GM23248 (cell line): ENCODE measurements around the gene SCN8A. TPM values are rescaled to one million over a fixed set of nuclear protein-coding genes. Genes with fewer than 3 reads are reported as not detected.

Experiments used
- DNase-seq: peaks from one replicate; pipeline ENCODE4 v3.0.0-alpha.2; 2015
- H2AFZ ChIP-seq: fragments of 200-600 bp; sonication (generic); 2 replicates; pipeline ENCODE4 v1.6.1; 2016; ENCODE audit warnings: antibody characterized with exemption
- H3F3A ChIP-seq: fragments of 200-600 bp; sonication (generic); 2 replicates; pipeline ENCODE4 v1.6.1; 2016; ENCODE audit warnings: mild to moderate bottlenecking, antibody characterized with exemption, mixed run types; ENCODE audit not compliant: insufficient read depth
- H3K27ac ChIP-seq: fragments of 200-600 bp; sonication (generic); 2 replicates; pipeline ENCODE4 v1.5.1; 2016; ENCODE audit warnings: mild to moderate bottlenecking
- H3K27me3 ChIP-seq: fragments of 200-600 bp; sonication (generic); replicated peaks from 2 replicates; pipeline ENCODE4 v1.6.1; 2016; ENCODE audit warnings: mild to moderate bottlenecking; ENCODE audit not compliant: insufficient read depth
- H3K36me3 ChIP-seq: fragments of 200-600 bp; sonication (generic); 2 replicates; pipeline ENCODE4 v1.6.1; 2016; ENCODE audit warnings: low read depth, mild to moderate bottlenecking
- H3K4me1 ChIP-seq: fragments of 200-600 bp; sonication (generic); 2 replicates; pipeline ENCODE4 v1.6.1; 2016; ENCODE audit warnings: mild to moderate bottlenecking; ENCODE audit not compliant: insufficient read depth
- H3K4me2 ChIP-seq: fragments of 200-600 bp; sonication (generic); one replicate; pipeline ENCODE4 v1.6.1; 2016; ENCODE audit warnings: mild to moderate bottlenecking; ENCODE audit not compliant: unreplicated experiment
- H3K4me3 ChIP-seq: fragments of 200-600 bp; sonication (generic); 2 replicates; pipeline ENCODE4 v1.5.1; 2016; ENCODE audit warnings: mild to moderate bottlenecking
- H3K79me2 ChIP-seq: fragments of 200-600 bp; sonication (generic); 2 replicates; pipeline ENCODE4 v1.6.1; 2016; ENCODE audit warnings: mild to moderate bottlenecking; ENCODE audit not compliant: insufficient read depth
- H3K9ac ChIP-seq: fragments of 200-600 bp; sonication (generic); 2 replicates; pipeline ENCODE4 v1.6.1; 2016; ENCODE audit warnings: mild to moderate bottlenecking
- H3K9me2 ChIP-seq: fragments of 200-600 bp; sonication (generic); 2 replicates; pipeline ENCODE4 v1.6.1; 2016; ENCODE audit warnings: mixed run types, mild to moderate bottlenecking, moderate library complexity; ENCODE audit not compliant: insufficient read depth
- H3K9me3 ChIP-seq: fragments of 200-600 bp; sonication (generic); one replicate; pipeline ENCODE4 v1.6.1; 2017; ENCODE audit warnings: low read depth
- H4K20me1 ChIP-seq: fragments of 200-600 bp; sonication (generic); 2 replicates; pipeline ENCODE4 v1.6.0; 2016; ENCODE audit not compliant: insufficient read depth
- EZH2 ChIP-seq: fragments of 200-600 bp; sonication (generic); IDR thresholded peaks from 2 replicates; pipeline ENCODE4 v1.6.1; 2018; ENCODE audit warnings: antibody characterized with exemption, mild to moderate bottlenecking; ENCODE audit not compliant: insufficient read depth, poor library complexity, severe bottlenecking
- EZH2phosphoT487 ChIP-seq: fragments of 200-600 bp; sonication (generic); IDR thresholded peaks from 2 replicates; pipeline ENCODE4 v1.6.1; 2018; ENCODE audit warnings: antibody characterized with exemption, moderate library complexity, mild to moderate bottlenecking, low read depth; ENCODE audit not compliant: insufficient read depth
- WGBS, 2 experiments: methylation state at CpG; one replicate each; pipeline ENCODE4 v1.1.6; 2015 to 2017; ENCODE audit warnings: low lambda C conversion rate in 2 of 2, low coverage in 1 of 2; ENCODE audit errors: missing lambda C conversion rate in 2 of 2; 5-methylcytosine and 5-hydroxymethylcytosine counted together
- in situ Hi-C: fragments of 300-500 bp; cut with MboI; formaldehyde crosslinking; loops from 2 replicates; pipeline ENCODE4 v1.15.0; 2020
- polyA plus RNA-seq: library from polyadenylated mRNA; unstranded; fragments of >200 nt; fragmentation: Nextera tagmentation; extraction: Ambion mirVana; gene quantifications from 2 replicates; pipeline ENCODE4 v1.2.1, GENCODE V29; 2016
- total RNA-seq: library from RNA; depleted of rRNA; stranded (reverse); fragments of >200 nt; shearing (Covaris generic); gene quantifications from 2 replicates; pipeline ENCODE4 v1.2.3, GENCODE V29; 2014

Gene SCN8A
- total and polyA plus RNA-seq, 2 experiments from 2014 or later: 6.7 to 13.8 TPM

DNA sequence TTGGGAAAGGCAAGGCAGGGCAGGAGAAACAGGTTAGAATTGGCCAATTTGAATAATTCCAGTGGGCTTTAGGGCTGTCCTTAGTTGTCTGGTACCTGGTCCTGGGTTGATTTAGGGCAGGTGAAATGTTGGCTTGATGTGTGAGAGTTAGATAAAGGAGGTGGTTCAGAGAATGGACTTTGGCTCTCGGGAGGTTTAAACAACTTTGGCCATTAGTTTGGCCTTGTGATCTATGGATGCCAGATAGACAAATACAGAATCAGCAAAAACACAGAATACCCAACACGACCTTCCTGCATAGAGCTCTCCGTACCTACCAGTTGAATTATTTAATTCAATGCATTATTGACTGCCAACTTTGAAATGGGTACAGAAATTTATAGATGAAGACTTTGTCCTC is 35.1 kb downstream of the SCN8A start:
- TF ChIP-seq EZH2phosphoT487 (no peak), EZH2 (no peak)
- peaks cover 23% of the 10 kb centered on the region for H3F3A ChIP-seq
- H3K4me2 ChIP-seq: no peak overlapping the region
- no peak overlapping the region for H2AFZ ChIP-seq
- WGBS, 2 experiments: 71 to 73% methylated on average over 3 of the region's 3 CpGs
- H3K4me1 ChIP-seq: peaks cover 31% of the 10 kb centered on the region
- peaks cover 94% of the 10 kb centered on the region for H3K79me2 ChIP-seq
- in situ Hi-C loops: no loop called here
- H3K36me3 ChIP-seq: no peaks in the 10 kb centered on the region
- no peaks in the 10 kb centered on the region for H3K9me3 ChIP-seq
- no peaks in the 10 kb centered on the region for H3K27me3 ChIP-seq
- H3K9me2 ChIP-seq: no peaks in the 10 kb centered on the region
- H4K20me1 ChIP-seq: peaks cover 13% of the 10 kb centered on the region
- DNase-seq: no peak
- no peak overlapping the region for H3K9ac ChIP-seq
- H3K27ac ChIP-seq: no peak overlapping the region
- no peak overlapping the region for H3K4me3 ChIP-seq

DNA sequence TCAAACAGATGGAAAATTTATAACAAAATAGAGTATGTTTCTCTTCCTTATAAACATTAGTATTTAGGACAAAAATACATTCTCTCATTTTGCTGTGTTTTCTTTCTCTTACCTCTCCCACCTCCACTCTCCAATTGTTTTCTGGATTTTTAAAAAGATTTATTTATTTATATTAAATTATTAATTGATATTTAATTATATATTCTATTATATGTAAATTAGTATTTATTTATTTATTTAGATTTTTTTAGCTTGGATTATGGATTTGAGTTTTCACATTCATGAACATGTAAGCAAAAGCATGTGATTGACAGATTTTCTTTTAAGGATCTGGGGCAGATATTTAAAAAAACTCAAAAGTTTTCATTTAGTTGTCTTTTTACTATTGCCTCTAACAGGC is 35.6 kb downstream of the SCN8A start:
- no peaks in the 10 kb centered on the region for H3K9me3 ChIP-seq
- H3K9me2 ChIP-seq: no peaks in the 10 kb centered on the region
- H2AFZ ChIP-seq: no peak overlapping the region
- DNase-seq: no peak
- peaks cover 94% of the 10 kb centered on the region for H3K79me2 ChIP-seq
- peaks cover 10% of the 10 kb centered on the region; the same call in 1 of the 2 replicates for H4K20me1 ChIP-seq
- no peak for TF ChIP-seq EZH2phosphoT487
- no peak for TF ChIP-seq EZH2
- no peaks in the 10 kb centered on the region for H3K27me3 ChIP-seq
- no peak overlapping the region for H3K4me2 ChIP-seq
- no peak overlapping the region for H3K4me3 ChIP-seq
- H3K27ac ChIP-seq: no peak overlapping the region
- no peaks in the 10 kb centered on the region for H3K36me3 ChIP-seq
- no peak overlapping the region for H3K9ac ChIP-seq
- H3K4me1 ChIP-seq: peaks cover 31% of the 10 kb centered on the region
- peaks cover 17% of the 10 kb centered on the region for H3F3A ChIP-seq
- in situ Hi-C loops: no loop called here

DNA sequence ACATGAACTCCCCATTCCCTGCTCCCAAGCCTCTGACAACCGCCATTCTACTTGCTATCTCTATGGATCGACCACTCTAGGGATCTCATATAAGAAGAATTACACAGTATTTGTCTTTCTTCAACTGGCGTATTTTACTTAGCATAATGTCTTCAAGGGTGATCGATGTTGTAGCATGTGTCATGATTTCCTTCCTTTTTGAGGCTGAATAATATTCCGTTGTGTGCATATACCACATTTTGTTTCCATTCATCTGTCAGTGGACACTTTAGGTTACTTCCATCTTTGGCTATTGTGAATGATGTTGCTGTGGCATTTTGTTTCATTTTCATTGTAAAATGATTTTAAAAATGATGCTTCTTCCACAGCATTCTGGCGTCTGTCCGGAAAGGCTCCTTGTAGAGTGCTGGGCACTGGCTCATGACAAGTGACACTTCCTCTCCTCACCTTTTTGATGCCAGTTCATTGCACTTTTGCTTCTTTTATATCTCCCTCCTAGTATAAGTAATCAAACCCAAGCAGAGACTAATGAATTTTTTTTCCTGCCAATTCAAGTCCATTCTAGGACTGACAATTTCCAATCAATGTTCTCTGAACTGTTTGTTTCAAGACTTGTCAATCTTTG is 39.3 kb downstream of the SCN8A start:
- peaks cover 10% of the 10 kb centered on the region; the same call in 1 of the 2 replicates for H4K20me1 ChIP-seq
- no peaks in the 10 kb centered on the region for H3K36me3 ChIP-seq
- no peaks in the 10 kb centered on the region for H3K9me3 ChIP-seq
- WGBS, 2 experiments: 88 to 95% methylated on average over 7 of the region's 7 CpGs
- H3K4me3 ChIP-seq: no peak overlapping the region
- peaks cover 100% of the 10 kb centered on the region for H3K79me2 ChIP-seq
- H3K4me1 ChIP-seq: peaks cover 40% of the 10 kb centered on the region
- H3K9me2 ChIP-seq: no peaks in the 10 kb centered on the region
- TF ChIP-seq EZH2phosphoT487: no peak
- no peak for TF ChIP-seq EZH2
- in situ Hi-C loops: no loop called here
- H3K9ac ChIP-seq: no peak overlapping the region
- H3K27ac ChIP-seq: no peak overlapping the region
- no peak for DNase-seq
- H3K4me2 ChIP-seq: no peak overlapping the region
- H3F3A ChIP-seq: peaks cover 6% of the 10 kb centered on the region
- no peak overlapping the region for H2AFZ ChIP-seq
- no peaks in the 10 kb centered on the region for H3K27me3 ChIP-seq

- Histone ChIP-seq H3K9me3 (no peaks in the 10 kb centered on the region), H3K9ac (no peak overlapping the region), H3F3A (peaks cover 12% of the 10 kb centered on the region), H4K20me1 (peaks cover 10% of the 10 kb centered on the region; the same call in 1 of the 2 replicates), H3K4me1 (peaks cover 46% of the 10 kb centered on the region), H3K4me3 (no peak overlapping the region), H3K27ac (no peak overlapping the region), H3K4me2 (peak overlapping the region; percentile 50), H3K36me3 (no peaks in the 10 kb centered on the region), H3K27me3 (no peaks in the 10 kb centered on the region), H3K9me2 (no peaks in the 10 kb centered on the region), H3K79me2 (peaks cover 99% of the 10 kb centered on the region), H2AFZ (no peak overlapping the region)
- DNase-seq: no peak
- WGBS, 2 experiments: 77 to 79% methylated on average over 3 of the region's 3 CpGs
- in situ Hi-C loops: no loop called here
- TF ChIP-seq EZH2 (no peak), EZH2phosphoT487 (no peak)
Measured at GRCh38 chr12:51630986-51631385, 40.0 kb downstream of the SCN8A start.
